GM23338 (cell line): ENCODE data around the gene PAMR1. TPM values are rescaled to one million over a fixed set of nuclear protein-coding genes. Genes with fewer than 3 reads are reported as not detected.

ENCODE experiments used
- ATAC-seq: fragments of 200-7000 bp; cut with Tn5 transposase; 3 replicates; pipeline ENCODE4 v1.9.1; 2020
- DNase-seq: peaks from one replicate; pipeline ENCODE4 v3.0.0-alpha.2; 2015; ENCODE audit warnings: low spot score
- H2AFZ ChIP-seq: fragments of 200-600 bp; sonication (generic); 2 replicates; pipeline ENCODE4 v1.8.0; 2016; ENCODE audit warnings: antibody characterized with exemption, mild to moderate bottlenecking, moderate library complexity
- H3F3A ChIP-seq: fragments of 200-600 bp; sonication (generic); replicated peaks from 2 replicates; pipeline ENCODE4 v1.8.0; 2017; ENCODE audit warnings: antibody characterized with exemption, mixed run types, low read depth
- H3K27ac ChIP-seq: fragments of 200-600 bp; sonication (generic); 2 replicates; pipeline ENCODE4 v1.6.1; 2016; ENCODE audit warnings: low read depth
- H3K27me3 ChIP-seq: fragments of 200-600 bp; sonication (generic); 2 replicates; pipeline ENCODE4 v1.8.0; 2016; ENCODE audit warnings: mild to moderate bottlenecking, mixed run types, moderate library complexity; ENCODE audit not compliant: insufficient read depth
- H3K36me3 ChIP-seq: fragments of 200-600 bp; sonication (generic); 2 replicates; pipeline ENCODE4 v1.8.0; 2016; ENCODE audit warnings: mild to moderate bottlenecking; ENCODE audit not compliant: insufficient read depth
- H3K4me1 ChIP-seq: fragments of 200-600 bp; sonication (generic); 2 replicates; pipeline ENCODE4 v1.8.0; 2016; ENCODE audit warnings: mild to moderate bottlenecking, moderate library complexity; ENCODE audit not compliant: insufficient read depth
- H3K4me2 ChIP-seq: fragments of 200-600 bp; sonication (generic); 2 replicates; pipeline ENCODE4 v1.7.1; 2017; ENCODE audit warnings: mixed run types
- H3K4me3 ChIP-seq: fragments of 200-600 bp; sonication (generic); 2 replicates; pipeline ENCODE4 v1.6.1; 2016; ENCODE audit warnings: mixed run types
- H3K79me2 ChIP-seq: fragments of 200-600 bp; sonication (generic); replicated peaks from 2 replicates; pipeline ENCODE4 v1.8.0; 2017; ENCODE audit warnings: mild to moderate bottlenecking; ENCODE audit not compliant: insufficient read depth
- H3K9me2 ChIP-seq: fragments of 200-600 bp; sonication (generic); 2 replicates; pipeline ENCODE4 v1.8.0; 2017; ENCODE audit not compliant: insufficient read depth
- H4K20me1 ChIP-seq: fragments of 200-600 bp; sonication (generic); replicated peaks from 2 replicates; pipeline ENCODE4 v1.8.0; 2017; ENCODE audit warnings: mild to moderate bottlenecking; ENCODE audit not compliant: insufficient read depth
- H3K27ac Mint-ChIP-seq: 2 replicates; pipeline ENCODE4 v1.8.0; 2020; ENCODE audit warnings: inconsistent platforms, mild to moderate bottlenecking, moderate library complexity, mixed read lengths
- H3K27me3 Mint-ChIP-seq: 3 replicates; pipeline ENCODE4 v1.8.0; 2022; ENCODE audit warnings: low read depth, mild to moderate bottlenecking, moderate library complexity, mixed read lengths, inconsistent platforms; ENCODE audit not compliant: insufficient read depth, poor library complexity
- H3K36me3 Mint-ChIP-seq: 3 replicates; pipeline ENCODE4 v1.8.0; 2021; ENCODE audit warnings: low read depth, mild to moderate bottlenecking, inconsistent platforms, moderate library complexity, mixed read lengths
- H3K4me1 Mint-ChIP-seq: 3 replicates; pipeline ENCODE4 v1.8.0; 2020; ENCODE audit warnings: mild to moderate bottlenecking, inconsistent platforms, mixed read lengths
- H3K4me3 Mint-ChIP-seq: 3 replicates; pipeline ENCODE4 v1.8.0; 2021; ENCODE audit warnings: moderate library complexity, mild to moderate bottlenecking, inconsistent platforms, mixed read lengths
- H3K9me3 Mint-ChIP-seq: 3 replicates; pipeline ENCODE4 v1.8.0; 2020; ENCODE audit warnings: moderate library complexity, mild to moderate bottlenecking, inconsistent platforms, mixed read lengths
- CREB1 ChIP-seq: fragments of 250-450 bp; sonication (Bioruptor Pico); IDR thresholded peaks from 2 replicates; pipeline ENCODE4 v1.5.0; 2020; ENCODE audit warnings: low read depth, mild to moderate bottlenecking, moderate library complexity
- CTCF ChIP-seq, 2 experiments: fragments of 200-600 bp in 1 of 2; sonication (generic) in 1 of 2; conservative IDR thresholded peaks; 2 replicates each; pipeline versions ENCODE4 v1.5.1 to v1.6.1; 2016 to 2017; ENCODE audit warnings: antibody characterized with exemption in 2 of 2, low read depth in 2 of 2, mild to moderate bottlenecking in 2 of 2, moderate library complexity in 1 of 2
- ETS1 ChIP-seq: IDR thresholded peaks from 2 replicates; pipeline ENCODE4 v1.6.1; 2016; ENCODE audit warnings: antibody characterized with exemption
- JUNB ChIP-seq: IDR thresholded peaks from one replicate; pipeline ENCODE4 v1.6.1; 2016; ENCODE audit warnings: antibody characterized with exemption; ENCODE audit not compliant: unreplicated experiment
- STAT1 ChIP-seq: IDR thresholded peaks from one replicate; pipeline ENCODE4 v1.6.1; 2016; ENCODE audit warnings: antibody characterized with exemption; ENCODE audit not compliant: unreplicated experiment
- ZNF114 ChIP-seq: fragments of 250-450 bp; sonication (Bioruptor Pico); IDR thresholded peaks from 2 replicates; pipeline ENCODE4 v1.5.0; 2020; ENCODE audit warnings: mild to moderate bottlenecking, moderate library complexity
- polyA plus RNA-seq: library from polyadenylated mRNA; unstranded; fragments of >200 nt; fragmentation: Nextera tagmentation; extraction: Ambion mirVana; gene quantifications from 2 replicates; pipeline ENCODE4 v1.2.1, GENCODE V29; 2016
- total RNA-seq: library from RNA; depleted of rRNA; stranded (reverse); fragments of >200 nt; shearing (Covaris generic); gene quantifications from 2 replicates; pipeline ENCODE4 v1.2.3, GENCODE V29; 2014

Gene PAMR1
- total and polyA plus RNA-seq, 2 experiments from 2014 or later = 1.6 to 3.1 TPM

- no peak for TF ChIP-seq ZNF114 (CRISPR knock-in tag)
- TF ChIP-seq ETS1 = no peak
- TF ChIP-seq JUNB = no peak
Observed at GRCh38 chr11:35511666-35512065, 13.8 kb downstream of the PAMR1 start (continued).

GRCh38 chr11:35507688-35508087, 17.7 kb downstream of the PAMR1 start:
- H3K9me2 ChIP-seq = no peaks in the 10 kb centered on the region; the same call in 1 of the 2 replicates
- Mint-ChIP-seq H3K4me1 (no peaks in the 10 kb centered on the region), H3K27ac (no peak overlapping the region), H3K4me3 (no peak overlapping the region), H3K9me3 (peaks cover 33% of the 10 kb centered on the region), H3K36me3 (peaks cover 23% of the 10 kb centered on the region; the same call in 2 of the 3 replicates), H3K27me3 (no peaks in the 10 kb centered on the region)
- no peaks in the 10 kb centered on the region for H3K4me1 ChIP-seq
- no peak overlapping the region for H3K4me2 ChIP-seq
- no peaks in the 10 kb centered on the region for H3K79me2 ChIP-seq
- ATAC-seq (no peak), DNase-seq (no peak)
- no peaks in the 10 kb centered on the region for H3K27me3 ChIP-seq
- H4K20me1 ChIP-seq = no peaks in the 10 kb centered on the region
- peaks cover 3% of the 10 kb centered on the region; the same call in 1 of the 2 replicates for H3K36me3 ChIP-seq
- no peak overlapping the region for H3K4me3 ChIP-seq
- no peaks in the 10 kb centered on the region for H3F3A ChIP-seq
- no peak overlapping the region for H2AFZ ChIP-seq
- TF ChIP-seq CTCF (conservative IDR thresholded peaks at IDR 0.05; ENCODE audit: low read depth in 2 of 2) (peak; percentile 10 to 15; a peak in 1 of 4 replicates), CREB1 (CRISPR knock-in tag) (no peak)
- no peak overlapping the region for H3K27ac ChIP-seq

- H3K36me3 Mint-ChIP-seq = peaks cover 4% of the 10 kb centered on the region; the same call in 2 of the 3 replicates
- TF ChIP-seq JUNB = no peak
- no peak for TF ChIP-seq CREB1 (CRISPR knock-in tag)
- no peak for TF ChIP-seq STAT1
- ATAC-seq = no peak
Observed at GRCh38 chr11:35501776-35502175, 23.6 kb downstream of the PAMR1 start.

More at GRCh38 chr11:35501776-35502175, 23.6 kb downstream of the PAMR1 start:
- Histone ChIP-seq H3K27ac (no peak overlapping the region), H2AFZ (no peak overlapping the region), H3K9me2 (no peaks in the 10 kb centered on the region; the same call in 1 of the 2 replicates), H3K4me1 (no peaks in the 10 kb centered on the region), H3F3A (no peaks in the 10 kb centered on the region), H3K27me3 (no peaks in the 10 kb centered on the region), H3K79me2 (no peaks in the 10 kb centered on the region), H4K20me1 (no peaks in the 10 kb centered on the region), H3K4me2 (no peak overlapping the region), H3K36me3 (no peaks in the 10 kb centered on the region), H3K4me3 (no peak overlapping the region)
- DNase-seq = no peak
- Mint-ChIP-seq H3K27ac (no peak overlapping the region), H3K27me3 (peaks cover 2% of the 10 kb centered on the region), H3K4me1 (no peaks in the 10 kb centered on the region), H3K9me3 (peaks cover 13% of the 10 kb centered on the region; the same call in 2 of the 3 replicates), H3K4me3 (no peak overlapping the region)
